UCSD-AML1 (cell line): ENCODE results near the gene MSL3B.

ENCODE experiments used
- DNase-seq: peaks from one replicate; lab custom pipeline; 2025; ENCODE audit not compliant: unreplicated experiment; lab: John Stamatoyannopoulos, UW

Gene MSL3B

GRCh38 chr2:233853353-233853752 lies 14.8 kb downstream of the MSL3B start:
- no peak for DNase-seq

DNA sequence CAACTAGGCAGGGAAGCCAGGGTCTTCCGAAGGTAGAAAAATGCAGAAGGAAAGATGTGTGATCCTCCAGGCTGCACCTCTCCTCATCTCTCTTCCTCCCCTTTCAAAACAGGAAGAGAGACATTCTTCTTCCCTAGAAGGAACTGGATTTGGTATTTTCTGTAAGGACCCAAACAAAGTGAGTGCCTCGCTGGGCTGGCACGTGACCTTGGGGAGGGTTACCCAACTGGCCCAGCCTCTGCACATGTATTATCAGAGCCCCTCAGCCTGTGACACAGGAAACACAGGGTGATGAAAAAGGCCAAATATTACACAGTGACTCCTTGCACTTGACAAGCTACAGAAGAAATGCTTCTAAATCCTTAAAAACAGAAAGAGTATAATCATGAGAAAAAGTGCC lies 16.1 kb downstream of the MSL3B start:
- DNase-seq: peak; percentile 38

DNA sequence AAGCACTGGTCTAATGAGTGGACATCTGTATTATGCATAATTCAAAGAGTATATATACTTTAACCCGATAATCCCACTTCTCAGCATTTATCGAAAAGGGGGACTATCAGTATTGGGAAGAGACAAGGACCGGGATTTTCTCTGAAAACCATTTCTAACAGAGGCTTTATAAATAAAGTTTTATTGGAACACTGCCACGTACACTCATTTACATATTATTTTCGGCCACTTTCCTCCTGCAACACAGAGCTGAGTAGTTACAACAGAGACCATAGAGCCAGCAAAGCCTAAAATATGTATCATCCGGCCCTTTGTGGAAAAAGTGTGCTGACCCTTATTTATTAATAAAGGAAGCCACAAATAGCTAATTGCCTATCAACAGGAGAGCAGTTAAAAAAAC lies 17.0 kb downstream of the MSL3B start:
- no peak for DNase-seq

DNA sequence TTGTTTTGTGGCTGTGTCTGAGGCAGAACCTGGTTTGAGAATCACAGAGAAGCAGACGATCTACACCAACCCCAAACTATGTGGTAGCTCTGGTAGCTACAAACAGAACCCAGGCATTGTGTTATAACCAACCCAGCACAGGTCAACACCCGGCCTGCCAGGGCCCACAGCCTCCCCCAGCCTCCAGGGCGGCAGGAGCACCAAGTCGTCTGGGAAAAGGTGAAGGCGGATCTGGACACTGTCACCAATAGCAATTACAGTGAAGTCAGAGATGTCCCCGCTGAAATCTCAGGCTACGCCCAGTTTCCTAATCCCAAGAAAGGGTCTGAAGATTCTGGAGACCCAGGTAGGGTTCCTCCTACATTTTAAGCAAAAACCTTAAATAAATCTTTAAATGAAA lies 17.4 kb downstream of the MSL3B start:
- DNase-seq: no peak

DNA sequence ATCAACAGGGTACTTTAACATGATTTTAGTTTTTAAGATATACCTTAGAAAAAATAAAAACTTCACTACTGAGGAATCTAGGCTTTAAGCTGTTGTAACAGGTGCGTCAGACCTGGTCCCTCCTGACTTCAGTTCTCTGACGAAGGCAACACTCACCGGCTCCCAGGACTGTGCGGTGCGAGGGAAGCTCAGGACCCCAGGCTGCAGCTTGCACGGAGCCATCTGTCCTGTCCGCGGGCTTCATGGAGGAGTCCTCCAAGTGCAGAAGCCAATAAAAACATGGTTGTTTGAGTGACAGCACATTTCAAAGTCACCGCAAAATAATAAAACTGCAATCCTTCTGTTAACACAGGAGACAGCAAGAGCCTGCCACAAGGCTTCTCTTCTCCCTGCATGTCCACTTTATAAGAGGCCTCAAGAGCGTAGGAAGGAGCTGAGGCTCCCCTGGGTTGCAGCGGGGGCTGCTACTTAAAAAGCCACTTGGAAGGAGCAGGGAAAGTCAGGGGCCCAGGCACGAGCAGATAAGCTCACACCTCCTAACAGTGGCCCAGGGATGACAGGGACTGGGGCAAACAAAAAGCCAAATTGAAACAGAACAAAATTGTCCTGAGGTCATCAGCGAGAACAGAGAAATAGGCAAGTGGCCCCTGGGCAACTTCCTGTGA lies 18.4 kb downstream of the MSL3B start:
- no peak for DNase-seq

GRCh38 chr2:233848276-233848675 lies 19.9 kb downstream of the MSL3B start:
- DNase-seq: no peak

- no peak for DNase-seq
Measured at GRCh38 chr2:233847248-233847898, 20.8 kb downstream of the MSL3B start.

DNA sequence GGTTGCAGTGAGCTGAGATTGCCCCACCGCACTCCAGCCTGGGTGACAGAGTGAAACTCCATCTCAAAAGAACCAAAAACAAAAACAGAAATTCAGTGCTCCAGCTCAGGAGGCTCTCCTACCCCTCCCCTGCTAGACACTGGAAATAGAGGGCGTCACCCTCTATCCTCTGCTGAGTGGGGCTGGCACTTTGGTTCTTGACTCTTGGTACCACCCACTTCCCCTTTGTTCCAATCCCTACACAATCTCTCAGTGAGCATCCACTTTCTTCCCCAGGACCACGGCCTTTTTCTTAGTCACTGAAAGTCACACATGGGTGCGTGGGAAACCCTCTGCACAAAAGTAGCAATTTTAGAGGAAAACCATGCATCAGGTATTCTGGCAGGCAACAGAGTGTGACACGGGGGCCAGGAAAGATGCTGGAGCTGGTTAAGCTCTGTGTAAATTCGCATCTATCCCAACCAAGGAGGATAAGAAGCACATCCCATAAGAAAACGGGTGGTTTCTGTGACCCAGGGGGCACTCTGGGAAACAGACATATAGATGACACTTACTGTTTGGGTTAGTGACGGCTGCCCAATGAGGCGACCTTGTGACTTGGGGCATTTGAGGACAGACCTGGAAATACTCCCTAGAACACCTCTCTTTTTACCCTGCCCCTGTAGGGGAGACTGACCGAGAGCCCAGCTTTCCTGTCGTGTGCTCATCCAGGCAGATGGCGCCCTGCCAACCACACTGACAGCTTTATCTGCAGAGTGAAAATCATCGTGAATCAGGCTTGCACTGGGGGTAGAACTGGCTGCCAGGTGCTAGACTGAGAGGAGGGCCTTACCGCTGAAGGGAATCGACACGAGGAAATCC lies 21.6 kb downstream of the MSL3B start:
- no peak for DNase-seq

GRCh38 chr2:233845301-233846060 lies 22.7 kb downstream of the MSL3B start:
- no peak for DNase-seq

GRCh38 chr2:233844836-233845235 lies 23.4 kb downstream of the MSL3B start:
- DNase-seq: no peak

DNA sequence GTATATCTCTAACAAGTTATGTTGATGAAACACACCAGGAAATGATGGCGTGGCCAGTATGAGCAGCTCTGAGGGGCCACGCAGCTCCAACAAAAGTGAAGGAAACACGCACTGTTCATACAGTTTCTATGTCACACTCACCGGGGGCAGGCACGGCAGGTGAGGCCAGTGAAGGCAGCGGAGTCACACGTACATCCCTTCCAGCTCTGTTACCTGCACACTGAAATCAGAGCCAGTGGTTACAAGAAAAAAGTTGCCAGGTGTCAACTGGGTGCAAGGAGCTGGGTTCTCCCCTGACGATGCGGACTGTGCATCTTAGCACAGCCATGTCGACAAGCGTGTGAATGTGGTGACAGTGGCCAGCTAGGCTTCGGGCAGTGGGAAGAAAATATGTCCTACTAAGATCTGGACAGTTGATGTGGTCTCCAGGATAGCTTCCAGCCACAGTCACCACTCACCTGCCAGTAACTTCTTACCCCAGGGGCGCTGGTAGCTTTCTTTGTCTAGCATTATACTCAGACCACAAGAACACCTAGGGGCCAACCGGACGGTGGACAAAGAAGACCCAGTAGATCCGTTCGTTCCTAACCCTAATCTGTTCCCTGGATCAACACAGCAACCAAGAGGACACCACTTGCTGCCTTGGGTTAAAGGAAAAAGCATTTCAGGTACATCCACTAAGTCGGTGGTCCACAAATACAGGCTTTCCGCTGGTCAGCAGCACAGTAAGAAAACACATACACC lies 23.9 kb downstream of the MSL3B start:
- no peak for DNase-seq

DNA sequence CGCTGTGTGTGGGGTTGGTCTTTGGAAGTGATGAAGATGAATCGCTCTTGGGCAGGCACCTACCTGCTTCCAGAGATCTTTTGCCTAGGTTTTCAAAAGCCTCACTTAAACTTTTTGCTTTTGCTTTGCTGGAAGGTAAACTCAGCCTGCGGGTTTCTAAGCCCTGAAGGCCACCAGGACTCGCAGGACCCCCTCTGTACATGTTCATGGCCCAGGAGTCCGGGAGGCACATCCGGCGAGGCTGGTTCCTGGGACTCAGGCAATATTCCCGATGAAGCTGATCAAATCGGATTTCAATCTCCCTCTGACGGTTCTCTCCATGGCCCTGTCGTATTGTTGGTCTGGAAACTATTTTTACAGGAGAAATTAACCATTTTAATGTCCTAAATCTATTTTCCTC lies 27.0 kb downstream of the MSL3B start:
- DNase-seq: no peak

DNA sequence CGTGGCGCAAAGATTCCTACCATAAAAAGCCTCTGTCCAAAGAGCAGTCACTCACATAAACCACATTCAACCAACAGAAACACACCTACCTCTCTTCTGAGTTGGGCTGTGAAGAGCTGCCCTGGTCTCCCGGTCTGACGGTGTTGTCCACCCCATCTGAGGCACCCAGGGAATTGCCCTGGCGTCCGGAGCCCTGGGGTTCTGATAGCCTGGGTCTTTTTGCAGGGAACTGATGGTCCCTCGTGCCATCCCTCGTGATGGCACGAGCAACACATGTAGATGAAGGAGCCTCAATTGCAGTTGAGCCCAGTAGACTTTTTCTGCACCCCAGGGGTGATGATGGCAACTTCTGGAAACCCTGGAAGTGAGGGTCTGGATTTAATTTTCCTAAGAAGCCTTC lies 27.7 kb downstream of the MSL3B start:
- DNase-seq: no peak

DNA sequence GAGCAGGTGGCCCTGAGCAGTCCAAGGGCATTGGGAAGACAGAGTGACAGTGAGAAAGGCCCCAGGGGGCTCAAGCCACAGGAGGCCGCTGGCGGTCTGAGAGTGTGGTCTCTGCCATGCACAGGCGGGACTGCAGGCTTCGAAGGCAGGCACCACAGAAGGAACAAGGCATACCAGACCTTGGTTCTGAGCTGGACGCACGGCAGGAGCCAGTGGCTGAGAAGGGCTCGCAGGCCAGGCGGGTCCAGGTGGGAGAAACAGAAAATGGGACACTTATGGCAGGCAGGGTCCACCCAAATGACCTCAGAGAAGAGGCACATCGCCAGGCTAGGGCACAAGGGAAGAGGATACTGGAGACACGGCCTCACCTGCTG lies 28.8 kb downstream of the MSL3B start:
- no peak for DNase-seq

DNA sequence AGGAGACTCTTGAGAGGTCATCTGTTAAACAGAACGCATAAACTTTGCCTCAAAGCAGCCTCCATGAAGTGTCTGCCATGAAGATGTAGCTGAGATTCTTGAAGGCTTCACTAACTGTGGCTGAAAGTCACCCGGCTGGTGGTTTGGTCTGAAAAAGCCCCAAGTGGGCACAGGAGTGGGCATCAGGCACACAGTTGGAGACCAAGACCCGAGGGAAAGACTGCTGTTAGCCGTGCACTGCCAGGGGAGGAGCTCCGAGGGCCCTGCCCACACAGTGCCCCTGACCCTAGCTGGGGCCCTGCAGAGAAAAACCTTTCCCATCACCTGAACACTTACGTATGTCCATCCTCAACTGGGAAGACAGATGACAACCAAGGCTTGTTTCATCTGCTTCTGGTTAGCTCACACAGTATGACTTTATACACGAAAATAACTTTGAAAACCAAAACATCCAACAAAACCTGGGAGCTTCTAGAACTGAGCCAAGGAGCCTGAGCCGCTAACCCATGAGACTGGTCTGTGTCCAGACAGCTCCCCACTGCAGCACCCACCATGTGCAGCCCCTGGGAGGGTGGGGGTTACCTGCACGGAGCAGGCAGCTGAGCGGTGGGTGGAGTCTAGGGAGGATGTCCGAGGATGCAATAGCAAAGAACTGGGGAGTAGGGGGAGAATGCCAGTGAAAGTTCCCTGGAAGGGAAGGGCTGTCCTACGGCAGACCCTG lies 29.3 kb downstream of the MSL3B start:
- no peak for DNase-seq

GRCh38 chr2:233838251-233838650 lies 29.9 kb downstream of the MSL3B start:
- no peak for DNase-seq

DNA sequence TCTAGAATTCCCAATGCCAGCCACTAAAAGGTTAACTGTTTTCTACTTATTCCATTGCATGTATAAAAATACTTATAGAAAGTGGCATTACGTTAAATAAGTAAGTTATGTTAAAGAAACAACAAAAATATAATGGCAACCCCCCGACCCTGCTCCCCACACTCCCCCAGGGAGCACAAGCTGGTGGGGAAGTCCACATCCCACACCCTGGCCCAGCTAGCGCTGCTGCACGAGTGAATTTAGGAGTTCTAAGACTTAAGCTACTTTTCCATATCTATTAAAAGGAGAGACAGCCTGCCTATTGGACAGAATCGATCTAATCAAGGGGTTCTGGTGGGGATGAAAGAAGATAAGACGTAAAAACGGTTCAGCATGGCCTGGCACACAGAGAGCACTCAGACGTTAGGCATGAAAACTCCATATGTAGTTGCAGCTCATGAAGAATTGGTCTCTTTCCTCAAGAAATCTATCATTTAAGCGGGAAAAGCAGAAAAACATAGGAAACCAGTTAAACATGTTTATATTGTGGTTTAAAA lies 30.4 kb downstream of the MSL3B start:
- no peak for DNase-seq

DNA sequence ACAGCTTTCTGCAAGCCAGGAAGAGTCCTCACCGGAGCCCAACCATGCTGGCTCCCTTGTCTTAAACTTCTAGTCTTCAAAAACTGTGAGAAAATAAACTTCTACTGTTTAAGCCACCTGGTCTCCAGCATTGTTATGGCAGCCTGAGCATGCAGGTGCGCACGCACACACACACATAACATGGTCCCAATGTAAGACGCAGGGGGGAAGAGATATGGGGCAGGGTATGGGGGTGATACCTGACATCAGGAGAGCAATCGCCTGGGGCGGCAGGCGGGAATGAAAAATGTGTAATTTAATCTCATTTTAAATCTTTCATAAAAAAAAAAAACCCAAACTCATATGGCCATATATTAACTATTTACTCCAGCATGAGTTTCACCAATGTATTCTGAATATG lies 31.8 kb downstream of the MSL3B start:
- no peak for DNase-seq

DNA sequence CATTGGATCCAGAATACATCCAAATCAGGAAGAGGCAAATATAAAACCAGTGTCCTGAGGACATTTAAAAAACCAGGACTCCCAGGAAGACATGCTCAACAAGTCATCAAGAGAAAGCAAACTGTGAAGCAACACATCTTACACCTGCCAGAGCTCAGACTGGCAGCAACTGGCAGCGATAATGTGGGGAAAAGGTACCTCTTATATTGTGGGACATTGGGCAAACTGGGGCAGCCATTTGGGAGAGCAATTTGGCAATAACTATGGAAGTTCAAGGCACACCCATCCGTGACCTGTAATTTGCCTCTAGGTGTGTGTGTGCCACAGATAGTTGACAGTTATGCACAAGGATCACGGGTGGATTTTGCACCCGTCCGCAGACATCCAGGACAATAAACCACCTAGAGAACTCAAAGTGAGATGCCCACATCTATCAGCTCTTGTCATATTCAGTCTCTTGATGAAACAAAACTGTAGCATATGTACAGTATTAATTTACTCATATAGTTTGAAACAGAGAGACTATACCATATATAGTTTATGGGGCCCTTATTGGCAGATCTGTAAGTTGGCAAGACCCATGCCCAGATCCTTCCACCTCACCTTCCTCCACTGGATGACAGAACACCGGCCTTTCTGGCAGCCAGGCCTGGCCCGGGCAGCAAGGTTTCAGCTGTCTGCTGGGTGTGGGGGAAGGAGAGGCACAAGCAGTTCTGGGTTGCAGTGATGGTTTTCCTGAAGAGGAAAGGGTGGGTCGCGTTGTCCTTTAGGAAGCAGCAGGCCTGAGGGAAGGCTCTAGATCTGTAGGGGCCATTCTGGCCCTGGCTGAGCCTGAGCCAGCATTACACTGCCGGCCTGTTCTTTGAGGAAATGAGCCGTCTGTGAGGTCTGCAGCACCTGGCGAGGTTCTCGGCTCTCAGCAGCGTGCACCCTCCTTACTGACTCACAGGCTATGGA lies 32.7 kb downstream of the MSL3B start:
- DNase-seq: no peak
